ENCODE data around the gene MRPL14. TPM values are rescaled to one million over a fixed set of nuclear protein-coding genes. Genes with fewer than 3 reads are reported as not detected.

MRPL14 gene
- total RNA-seq, 1 experiment from 2014 or later, result 87.6 TPM

GRCh38 chr6:44086931-44087574 lies 40.2 kb downstream of the MRPL14 start:
- H3K4me3 Mint-ChIP-seq (ENCODE audit: unreplicated experiment), result no peak overlapping the region
- H3K27ac Mint-ChIP-seq (ENCODE audit: unreplicated experiment), result no peak overlapping the region
- H3K9me3 Mint-ChIP-seq (ENCODE audit: unreplicated experiment), result no peaks in the 10 kb centered on the region
- Histone ChIP-seq H3K4me3 (ENCODE audit: low read depth, low read length) (no peak overlapping the region), H3K4me1 (no peaks in the 10 kb centered on the region), H3K36me3 (ENCODE audit: control insufficient read depth, insufficient read depth, low read length) (no peaks in the 10 kb centered on the region), H3K9me3 (no peaks in the 10 kb centered on the region), H3K27me3 (replicated peaks; ENCODE audit: control insufficient read depth, insufficient read depth, low read length) (no peaks in the 10 kb centered on the region)
- no peak for TF ChIP-seq CTCF (IDR thresholded peaks at IDR 0.05; ENCODE audit: insufficient read depth in 1 of 2, low read depth in 1 of 2, low read length in 1 of 2, severe bottlenecking in 1 of 2, unreplicated experiment in 1 of 2)
- no peaks in the 10 kb centered on the region for H3K4me1 Mint-ChIP-seq (ENCODE audit: low read depth, unreplicated experiment)
- DNase-seq, result no peak
- no peaks in the 10 kb centered on the region for H3K27me3 Mint-ChIP-seq (ENCODE audit: insufficient read depth, unreplicated experiment)
- ChIA-PET POLR2A (no interaction called here), CTCF (no interaction called here)
- intact Hi-C loops (cut with micrococcal nuclease; ENCODE audit: unreplicated experiment), result no loop called here
- peaks cover 6% of the 10 kb centered on the region for H3K36me3 Mint-ChIP-seq (ENCODE audit: insufficient read depth, unreplicated experiment)
- no TSS peak for BruUV-seq (replicated peaks)

GRCh38 chr6:44085219-44085618 lies 42.0 kb downstream of the MRPL14 start:
- no peaks in the 10 kb centered on the region for H3K36me3 ChIP-seq (ENCODE audit: control insufficient read depth, insufficient read depth, low read length)
- Mint-ChIP-seq H3K4me1 (ENCODE audit: low read depth, unreplicated experiment) (no peaks in the 10 kb centered on the region), H3K36me3 (ENCODE audit: insufficient read depth, unreplicated experiment) (no peaks in the 10 kb centered on the region), H3K9me3 (ENCODE audit: unreplicated experiment) (no peaks in the 10 kb centered on the region), H3K4me3 (ENCODE audit: unreplicated experiment) (no peak overlapping the region), H3K27me3 (ENCODE audit: insufficient read depth, unreplicated experiment) (no peaks in the 10 kb centered on the region), H3K27ac (ENCODE audit: unreplicated experiment) (no peak overlapping the region)
- no peaks in the 10 kb centered on the region for H3K4me1 ChIP-seq
- CTCF ChIA-PET, result interaction anchor here (0.6 to 1.8 kb wide), 2 partner anchors 10 to 87 kb away, joined by 5 to 8 read pairs; no protein-coding TSS in a partner anchor
- H3K27me3 ChIP-seq (replicated peaks; ENCODE audit: control insufficient read depth, insufficient read depth, low read length), result no peaks in the 10 kb centered on the region
- no peak overlapping the region for H3K4me3 ChIP-seq (ENCODE audit: low read depth, low read length)
- BruUV-seq (replicated peaks), result no TSS peak
- POLR2A ChIA-PET, result no interaction called here
- H3K9me3 ChIP-seq, result no peaks in the 10 kb centered on the region
- TF ChIP-seq CTCF (IDR thresholded peaks at IDR 0.05; ENCODE audit: insufficient read depth in 1 of 2, low read depth in 1 of 2, low read length in 1 of 2, severe bottlenecking in 1 of 2, unreplicated experiment in 1 of 2), result no peak
- no peak for DNase-seq
- intact Hi-C loops (cut with micrococcal nuclease; ENCODE audit: unreplicated experiment), result no loop called here

- no TSS peak for BruUV-seq (replicated peaks)
- TF ChIP-seq CTCF (IDR thresholded peaks at IDR 0.05; ENCODE audit: insufficient read depth in 1 of 2, low read depth in 1 of 2, low read length in 1 of 2, severe bottlenecking in 1 of 2, unreplicated experiment in 1 of 2), result no peak
- H3K36me3 Mint-ChIP-seq (ENCODE audit: insufficient read depth, unreplicated experiment), result no peaks in the 10 kb centered on the region
- H3K36me3 ChIP-seq (ENCODE audit: control insufficient read depth, insufficient read depth, low read length), result no peaks in the 10 kb centered on the region
- H3K27ac Mint-ChIP-seq (ENCODE audit: unreplicated experiment), result no peak overlapping the region
- no peak overlapping the region for H3K4me3 Mint-ChIP-seq (ENCODE audit: unreplicated experiment)
- peaks cover under 1% of the 10 kb centered on the region for H3K4me1 Mint-ChIP-seq (ENCODE audit: low read depth, unreplicated experiment)
- no peaks in the 10 kb centered on the region for H3K9me3 Mint-ChIP-seq (ENCODE audit: unreplicated experiment)
- intact Hi-C loops (cut with micrococcal nuclease; ENCODE audit: unreplicated experiment), result no loop called here
- H3K4me1 ChIP-seq, result no peaks in the 10 kb centered on the region
- no peak for DNase-seq
- H3K27me3 ChIP-seq (replicated peaks; ENCODE audit: control insufficient read depth, insufficient read depth, low read length), result no peaks in the 10 kb centered on the region
- ChIA-PET CTCF (interaction anchor here (1.8 kb wide), 1 partner anchor 9 kb away, joined by 5 read pairs; no protein-coding TSS in a partner anchor), POLR2A (interaction anchor here (0.5 kb wide), 1 partner anchor 11 kb away, joined by 3 read pairs; no protein-coding TSS in a partner anchor)
- no peaks in the 10 kb centered on the region for H3K27me3 Mint-ChIP-seq (ENCODE audit: insufficient read depth, unreplicated experiment)
- H3K9me3 ChIP-seq, result no peaks in the 10 kb centered on the region
- H3K4me3 ChIP-seq (ENCODE audit: low read depth, low read length), result no peak overlapping the region
Observed at GRCh38 chr6:44084231-44085014, 42.8 kb downstream of the MRPL14 start.

All from Caco-2 (cell line).